LoVo (cell line): ENCODE measurements around the gene S100A16.
"Not testable (repeated sequence)": the region's sequence is repeated elsewhere in the genome, so short reads cannot be mapped to it uniquely, and the experiment has no call there.

Source experiments
- DNase-seq: peaks from one replicate; pipeline ENCODE4 v3.0.0-alpha.2; 2016; ENCODE audit warnings: low spot score

Gene S100A16

GRCh38 chr1:153615406-153615805, 2.5 kb upstream of the S100A16 start:
- no peak for DNase-seq

DNA sequence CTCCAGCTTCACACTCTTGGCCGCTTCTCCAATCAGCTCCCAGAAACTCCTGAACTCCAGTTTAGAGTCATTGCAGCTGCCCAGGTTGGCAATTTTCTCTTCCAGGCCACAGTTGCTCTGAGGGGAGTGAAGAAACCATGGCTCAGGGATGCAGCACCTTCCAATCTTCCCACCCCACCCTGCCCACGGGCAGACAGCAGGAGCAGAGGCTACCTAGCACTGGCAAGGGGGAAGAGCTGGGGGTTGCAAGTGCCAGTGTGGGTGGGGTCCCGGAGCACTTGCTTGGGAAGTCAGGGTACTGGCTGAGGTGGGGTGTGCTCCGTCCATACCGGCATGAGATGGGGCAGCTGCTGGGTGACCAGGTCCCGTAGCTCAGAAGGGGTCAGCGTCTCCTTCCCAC, 2.0 kb upstream of the S100A16 start:
- DNase-seq, result no peak

DNA sequence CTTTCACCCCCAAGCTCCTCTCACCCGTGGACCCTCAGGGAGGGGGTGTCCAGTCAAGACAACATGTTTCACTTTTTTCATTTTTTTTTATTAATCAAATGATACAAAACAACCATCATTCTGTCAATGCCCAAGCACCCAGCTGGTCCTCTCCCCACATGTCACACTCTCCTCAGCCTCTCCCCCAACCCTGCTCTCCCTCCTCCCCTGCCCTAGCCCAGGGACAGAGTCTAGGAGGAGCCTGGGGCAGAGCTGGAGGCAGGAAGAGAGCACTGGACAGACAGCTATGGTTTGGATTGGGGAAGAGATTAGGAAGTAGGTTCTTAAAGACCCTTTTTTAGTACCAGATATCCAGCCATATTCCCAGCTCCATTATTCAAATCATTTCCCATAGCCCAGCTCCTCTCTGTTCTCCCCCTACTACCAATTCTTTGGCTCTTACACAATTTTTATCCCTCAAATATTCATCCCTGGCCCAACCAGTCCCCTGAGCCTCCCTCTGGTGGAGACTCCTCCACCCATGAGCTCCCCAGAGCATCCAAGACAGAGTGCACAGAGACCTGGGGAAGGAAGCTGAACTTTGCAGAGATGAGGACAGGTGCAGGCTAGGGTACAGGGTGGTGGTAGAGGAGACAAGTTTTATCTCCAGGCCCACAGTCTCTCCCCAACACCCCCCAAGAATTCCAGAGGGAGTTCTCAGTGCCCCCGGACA, 1.4 kb upstream of the S100A16 start:
- no peak for DNase-seq

DNA sequence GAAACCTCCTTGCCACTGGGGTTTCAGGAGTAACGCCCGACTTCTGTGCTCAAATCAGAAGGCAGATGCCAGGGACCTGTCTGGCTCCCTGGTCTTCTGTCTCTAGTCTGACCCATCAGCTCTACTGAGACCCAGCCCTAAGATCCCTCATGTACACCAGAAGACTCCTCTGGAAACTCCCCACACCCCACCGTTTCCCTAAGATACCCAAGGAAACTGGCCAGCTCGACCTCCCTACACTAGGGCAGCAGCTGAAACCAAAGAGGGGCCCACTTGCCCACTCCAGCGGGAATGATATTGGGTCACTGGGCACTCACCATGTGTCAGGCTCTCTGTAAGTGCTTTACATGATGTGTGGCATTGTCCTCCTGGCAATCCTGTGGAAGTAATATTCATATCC, 469 bp upstream of the S100A16 start:
- no peak for DNase-seq

DNA sequence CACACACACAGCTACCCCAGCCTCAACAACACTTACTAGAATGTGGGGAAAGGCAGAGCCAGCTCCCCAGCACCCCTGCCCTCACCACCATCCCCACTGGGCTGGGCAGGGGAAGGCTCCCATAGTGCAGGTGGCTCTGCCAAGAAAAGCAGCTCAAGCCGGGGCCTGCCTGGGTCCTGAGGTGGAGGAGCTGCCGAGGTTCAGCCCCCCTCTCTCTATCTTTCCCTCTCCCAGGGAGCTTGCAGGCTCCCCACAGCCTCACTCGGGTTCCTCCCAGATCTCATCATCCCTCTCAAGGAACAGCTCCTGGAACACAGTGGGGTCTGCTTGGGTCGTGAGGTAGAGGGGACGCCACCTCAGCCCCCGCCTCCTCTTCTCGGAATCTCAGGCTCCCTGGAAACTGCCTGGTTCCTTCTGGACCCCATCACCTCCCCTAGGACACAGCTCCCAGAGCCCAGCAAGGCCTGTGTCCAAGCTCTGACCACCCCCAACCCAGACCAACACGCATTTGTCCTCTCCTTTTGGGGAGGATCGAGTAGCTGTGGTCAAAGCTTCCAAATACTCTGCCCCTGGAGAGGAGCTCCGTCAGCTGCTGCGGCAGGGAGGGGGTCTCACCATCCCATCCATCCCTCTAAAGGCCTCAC, 704 bp downstream of the S100A16 start:
- DNase-seq, result no peak

- no peak for DNase-seq
Observed at GRCh38 chr1:153611356-153611755, 1.6 kb downstream of the S100A16 start.

GRCh38 chr1:153610811-153611301, 2.1 kb downstream of the S100A16 start:
- DNase-seq, result peak; percentile 51

- peak; percentile 31 for DNase-seq
Observed at GRCh38 chr1:153610334-153610733, 2.6 kb downstream of the S100A16 start.

DNA sequence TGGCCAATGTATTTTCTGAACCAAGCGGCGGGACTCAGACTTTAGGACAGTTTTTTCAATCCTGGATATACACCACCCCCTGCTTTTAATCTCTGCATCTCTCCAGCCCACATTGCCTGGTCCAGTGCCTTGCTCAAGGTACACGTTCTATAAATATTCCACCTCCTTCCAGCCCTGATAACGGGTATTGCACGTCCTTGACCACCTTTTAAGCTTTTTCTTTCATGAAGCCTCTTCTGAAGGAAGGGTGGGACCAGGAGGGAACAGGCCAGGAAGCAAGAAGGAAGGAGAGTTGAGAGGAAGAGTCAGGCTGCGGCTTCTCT, 3.4 kb downstream of the S100A16 start:
- no peak for DNase-seq

DNA sequence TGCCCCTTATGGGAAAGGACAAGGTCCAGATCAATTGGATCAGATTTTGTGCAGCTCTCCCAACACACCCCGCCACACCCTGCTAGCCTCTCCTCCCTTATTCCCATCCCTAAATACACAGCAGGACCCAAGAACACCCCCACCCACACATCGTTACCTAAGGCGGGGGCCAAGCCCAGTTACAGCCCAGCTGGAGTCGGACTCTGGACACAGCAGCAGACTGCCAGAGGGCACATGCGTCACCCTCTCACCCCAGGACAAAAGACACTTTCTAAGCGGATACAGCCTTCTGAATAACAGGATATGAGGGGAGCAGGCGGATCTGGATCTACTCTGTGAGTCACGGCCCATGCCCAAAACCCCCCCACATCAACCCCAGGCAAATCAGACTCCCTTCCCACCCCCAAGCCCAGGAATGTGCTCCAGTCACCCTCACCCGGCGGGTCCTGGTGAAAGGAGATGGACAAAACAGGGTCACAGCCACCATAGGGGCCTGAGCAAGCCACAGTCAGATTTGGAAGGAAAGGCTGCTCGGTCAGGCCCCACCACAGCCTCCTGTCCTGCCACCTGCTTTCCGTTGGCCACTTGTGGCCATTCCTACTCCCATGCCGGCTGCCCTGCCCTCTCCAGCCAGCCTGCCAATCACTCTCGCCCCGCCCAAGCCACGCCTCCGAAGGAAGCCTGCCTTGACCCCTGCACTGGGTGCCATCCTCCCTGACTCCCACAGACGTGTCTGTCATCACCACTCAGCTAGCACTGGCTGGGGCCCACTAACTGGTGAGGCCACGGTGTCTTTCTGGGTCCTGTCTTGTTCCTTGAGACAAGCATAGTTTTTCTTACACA, 4.0 kb downstream of the S100A16 start:
- peak; percentile 68 for DNase-seq

- no peak for DNase-seq
Observed at GRCh38 chr1:153608089-153608682, 4.8 kb downstream of the S100A16 start.

DNA sequence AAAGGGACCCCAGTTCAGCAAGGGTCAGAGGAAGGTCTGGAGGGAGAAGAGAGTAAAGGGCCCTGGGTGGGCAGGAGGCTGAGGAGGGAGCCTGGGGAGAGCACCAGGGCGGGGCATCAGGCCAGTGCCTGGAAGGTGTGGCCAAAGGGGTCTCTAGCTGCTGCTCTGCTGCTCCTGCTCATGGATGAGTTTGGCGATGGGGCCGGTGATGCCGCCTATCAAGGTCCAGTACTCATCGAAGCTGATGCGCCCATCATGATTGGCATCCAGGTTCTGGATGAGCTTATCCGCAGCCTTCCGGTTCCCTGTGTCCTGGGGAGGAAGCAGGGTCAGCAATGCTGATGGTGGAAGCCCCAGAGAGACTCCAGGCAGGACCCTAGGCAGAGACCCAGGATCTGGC, 5.6 kb downstream of the S100A16 start:
- no peak for DNase-seq

GRCh38 chr1:153606194-153606593, 6.7 kb downstream of the S100A16 start:
- no peak for DNase-seq

DNA sequence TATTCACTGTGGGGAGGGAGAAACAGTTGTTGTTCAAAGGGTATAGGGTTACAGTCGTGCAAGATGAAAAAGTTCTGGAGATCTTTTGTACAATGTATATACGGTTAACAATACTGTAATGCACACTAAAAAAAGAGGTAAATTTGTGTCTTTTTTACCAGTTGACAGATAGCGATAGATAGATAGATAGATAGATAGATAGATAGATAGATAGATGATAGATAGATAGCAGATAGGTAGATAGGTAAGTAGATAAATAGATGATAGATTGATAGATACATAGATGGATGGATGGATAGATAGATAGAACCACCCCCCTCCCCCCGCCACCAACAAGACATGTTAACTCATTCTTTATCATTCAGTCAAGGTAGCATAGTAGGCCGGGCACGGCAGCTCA, 10.2 kb downstream of the S100A16 start:
- no peak for DNase-seq

- no peak for DNase-seq
Observed at GRCh38 chr1:153599847-153600246, 13.1 kb downstream of the S100A16 start.

DNA sequence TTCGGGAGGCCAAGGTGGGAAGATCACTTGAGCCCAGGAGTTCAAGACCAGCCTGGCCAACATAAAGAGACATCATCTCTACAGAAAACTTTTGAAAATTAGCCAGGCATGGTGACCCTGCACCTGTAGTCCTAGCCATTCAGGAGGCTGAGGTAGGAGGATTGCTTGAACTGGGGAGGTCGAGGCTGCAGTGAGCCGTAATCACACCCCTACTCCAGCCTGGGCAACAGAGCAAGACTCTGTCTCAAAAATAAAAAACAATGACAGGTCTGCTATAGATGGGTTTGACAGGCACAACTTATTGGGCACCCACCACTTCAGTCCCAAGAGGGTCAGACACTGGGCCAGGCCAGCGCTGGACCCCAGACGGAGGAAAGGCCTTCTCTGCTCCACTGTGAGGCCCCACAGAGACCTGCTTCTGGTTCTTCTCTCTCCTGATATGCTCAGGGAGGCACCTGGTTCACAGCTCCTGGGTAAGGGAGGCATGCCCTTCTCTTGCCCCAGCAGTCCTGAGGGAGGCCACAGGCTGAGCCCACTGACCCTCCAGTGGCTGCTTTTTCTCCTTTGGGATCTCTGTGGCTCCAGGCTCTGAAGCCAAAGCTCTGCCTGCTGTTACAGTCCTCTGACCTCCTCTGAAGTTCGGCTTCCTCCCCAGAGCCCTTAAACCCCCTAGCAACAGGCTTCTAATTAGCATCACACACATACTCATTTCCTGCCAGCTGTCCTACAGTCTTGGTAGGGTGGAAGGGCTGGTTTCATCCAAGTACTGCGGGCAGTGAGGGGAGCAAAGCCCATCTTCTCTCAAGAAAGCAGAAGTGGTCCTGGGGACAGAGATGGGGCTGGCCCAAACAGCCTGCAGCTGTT, 14.4 kb downstream of the S100A16 start:
- no peak for DNase-seq

GRCh38 chr1:153597206-153597605, 15.7 kb downstream of the S100A16 start:
- peak; percentile 52 for DNase-seq

DNA sequence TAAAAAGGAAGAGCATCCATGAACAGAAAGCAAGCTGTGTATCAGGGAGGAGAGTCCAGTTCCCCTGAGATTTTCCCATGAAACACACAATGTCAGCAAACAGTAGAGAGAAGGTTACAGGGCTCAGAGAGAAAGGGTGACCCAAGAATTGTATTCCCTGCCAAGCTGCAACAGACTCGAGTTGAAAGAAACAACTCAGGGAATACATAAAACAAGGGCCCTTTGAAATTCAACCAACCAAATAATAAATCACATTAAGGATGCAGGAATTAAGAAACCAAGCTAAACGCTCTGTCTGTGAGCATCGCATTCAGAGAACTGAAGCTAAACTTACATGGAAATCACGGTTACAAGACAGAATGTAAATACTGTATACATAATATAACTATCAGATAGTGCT, 20.2 kb downstream of the S100A16 start:
- no peak for DNase-seq

DNA sequence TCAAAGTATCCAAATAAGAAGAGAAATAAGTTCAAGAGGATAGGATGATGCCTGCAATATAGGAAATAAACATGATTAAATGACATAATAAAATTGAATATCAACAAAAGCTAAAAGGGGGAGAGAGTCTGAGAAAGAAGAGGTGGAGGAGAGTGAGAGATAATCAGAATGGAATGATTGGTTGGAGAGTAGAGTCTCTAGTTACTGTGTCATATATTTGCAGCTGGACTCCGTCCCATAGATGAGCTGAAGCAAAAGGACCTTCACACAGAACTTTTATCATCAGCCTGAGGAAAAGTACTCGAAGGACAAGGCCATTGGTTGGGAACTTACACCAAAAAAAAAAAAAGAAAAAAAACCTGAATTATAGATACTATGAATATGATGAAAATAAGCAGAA, 24.5 kb downstream of the S100A16 start:
- no peak for DNase-seq

- not testable (repeated sequence) for DNase-seq
Observed at GRCh38 chr1:153588033-153588432, 24.9 kb downstream of the S100A16 start.

- no peak for DNase-seq
Observed at GRCh38 chr1:153587314-153587713, 25.6 kb downstream of the S100A16 start.

DNA sequence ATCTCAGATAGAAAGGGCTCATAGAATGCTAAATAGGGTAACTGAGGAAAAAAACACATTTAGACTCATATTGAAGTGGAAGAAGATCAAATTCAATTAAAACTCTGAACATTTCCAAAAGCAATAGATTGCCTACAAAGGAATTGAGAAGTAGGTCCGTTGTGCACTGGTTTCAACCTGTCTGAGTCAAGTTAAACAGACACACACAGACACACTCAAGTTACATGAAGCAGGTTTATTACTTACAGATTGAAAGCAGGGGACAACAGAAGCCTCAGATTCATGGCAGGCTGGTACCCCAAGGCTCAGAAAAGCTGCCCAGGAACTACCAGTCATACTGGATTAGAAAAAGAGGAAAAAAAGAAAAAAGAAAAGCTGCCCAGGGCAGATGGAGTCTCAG, 26.6 kb downstream of the S100A16 start:
- no peak for DNase-seq
